ENCODE results near the gene NEDD9.

NEDD9 gene, protein sequence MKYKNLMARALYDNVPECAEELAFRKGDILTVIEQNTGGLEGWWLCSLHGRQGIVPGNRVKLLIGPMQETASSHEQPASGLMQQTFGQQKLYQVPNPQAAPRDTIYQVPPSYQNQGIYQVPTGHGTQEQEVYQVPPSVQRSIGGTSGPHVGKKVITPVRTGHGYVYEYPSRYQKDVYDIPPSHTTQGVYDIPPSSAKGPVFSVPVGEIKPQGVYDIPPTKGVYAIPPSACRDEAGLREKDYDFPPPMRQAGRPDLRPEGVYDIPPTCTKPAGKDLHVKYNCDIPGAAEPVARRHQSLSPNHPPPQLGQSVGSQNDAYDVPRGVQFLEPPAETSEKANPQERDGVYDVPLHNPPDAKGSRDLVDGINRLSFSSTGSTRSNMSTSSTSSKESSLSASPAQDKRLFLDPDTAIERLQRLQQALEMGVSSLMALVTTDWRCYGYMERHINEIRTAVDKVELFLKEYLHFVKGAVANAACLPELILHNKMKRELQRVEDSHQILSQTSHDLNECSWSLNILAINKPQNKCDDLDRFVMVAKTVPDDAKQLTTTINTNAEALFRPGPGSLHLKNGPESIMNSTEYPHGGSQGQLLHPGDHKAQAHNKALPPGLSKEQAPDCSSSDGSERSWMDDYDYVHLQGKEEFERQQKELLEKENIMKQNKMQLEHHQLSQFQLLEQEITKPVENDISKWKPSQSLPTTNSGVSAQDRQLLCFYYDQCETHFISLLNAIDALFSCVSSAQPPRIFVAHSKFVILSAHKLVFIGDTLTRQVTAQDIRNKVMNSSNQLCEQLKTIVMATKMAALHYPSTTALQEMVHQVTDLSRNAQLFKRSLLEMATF

DNA sequence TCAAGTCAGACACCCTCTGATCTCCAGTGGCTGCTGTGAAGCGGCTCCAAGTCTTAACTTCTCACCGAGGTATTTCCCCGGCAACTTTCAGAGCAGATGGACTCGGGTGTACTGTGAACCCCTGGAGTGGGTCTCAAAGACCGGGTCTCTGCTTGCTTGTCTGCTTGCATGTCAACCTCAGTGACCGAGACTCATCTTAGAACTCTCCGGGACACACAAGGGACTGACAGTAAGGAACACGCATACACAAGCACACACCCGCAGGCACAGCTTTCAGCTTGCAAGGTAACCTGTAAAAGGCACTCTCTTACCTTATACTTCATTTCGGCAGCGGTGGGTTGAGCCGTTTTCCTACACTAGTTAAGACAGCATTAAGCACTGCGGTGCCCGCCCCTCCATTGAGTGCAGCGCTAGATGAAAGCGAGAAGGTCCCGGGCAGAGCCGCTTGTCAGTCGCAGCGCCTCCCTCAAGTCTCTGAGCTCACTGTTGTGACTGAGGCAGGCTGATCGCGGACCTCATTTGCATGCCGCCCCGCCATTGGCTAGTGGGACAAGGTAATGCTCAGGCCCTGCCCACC, at the start of gene NEDD9:
Gene NEDD9, minus strand, starts transcription at position 476 of the 577 bp plus-strand sequence. Its CDS starts 153 bp downstream, at position 323.
- TF ChIP-seq ZBTB7A (IDR thresholded peaks at IDR 0.05; ENCODE audit: low read depth) (no peak), TEAD4 (IDR thresholded peaks at IDR 0.05) (peak; percentile 21; the same call in 1 of the 2 replicates), NFIC (IDR thresholded peaks at IDR 0.05) (0 out of 2 replicates have a peak, but pooled peaks have one; percentile 28), TAF1 (IDR thresholded peaks at IDR 0.05; ENCODE audit: low read depth) (peak; percentile 72; the same call in 1 of the 2 replicates), EP300 (IDR thresholded peaks at IDR 0.05; ENCODE audit: borderline replicate concordance) (no peak), CEBPB (IDR thresholded peaks at IDR 0.05) (no peak), TCF12 (IDR thresholded peaks at IDR 0.05; ENCODE audit: low read depth) (no peak), CREB1 (IDR thresholded peaks at IDR 0.05; ENCODE audit: low read depth) (no peak), FOXM1 (IDR thresholded peaks at IDR 0.05; ENCODE audit: borderline replicate concordance, low read depth) (no peak), YY1 (IDR thresholded peaks at IDR 0.05; ENCODE audit: low read depth) (no peak), RAD21 (IDR thresholded peaks at IDR 0.05; ENCODE audit: low read depth) (no peak), EGR1 (IDR thresholded peaks at IDR 0.05) (no peak)
- TF ChIP-seq, protein P1, sequence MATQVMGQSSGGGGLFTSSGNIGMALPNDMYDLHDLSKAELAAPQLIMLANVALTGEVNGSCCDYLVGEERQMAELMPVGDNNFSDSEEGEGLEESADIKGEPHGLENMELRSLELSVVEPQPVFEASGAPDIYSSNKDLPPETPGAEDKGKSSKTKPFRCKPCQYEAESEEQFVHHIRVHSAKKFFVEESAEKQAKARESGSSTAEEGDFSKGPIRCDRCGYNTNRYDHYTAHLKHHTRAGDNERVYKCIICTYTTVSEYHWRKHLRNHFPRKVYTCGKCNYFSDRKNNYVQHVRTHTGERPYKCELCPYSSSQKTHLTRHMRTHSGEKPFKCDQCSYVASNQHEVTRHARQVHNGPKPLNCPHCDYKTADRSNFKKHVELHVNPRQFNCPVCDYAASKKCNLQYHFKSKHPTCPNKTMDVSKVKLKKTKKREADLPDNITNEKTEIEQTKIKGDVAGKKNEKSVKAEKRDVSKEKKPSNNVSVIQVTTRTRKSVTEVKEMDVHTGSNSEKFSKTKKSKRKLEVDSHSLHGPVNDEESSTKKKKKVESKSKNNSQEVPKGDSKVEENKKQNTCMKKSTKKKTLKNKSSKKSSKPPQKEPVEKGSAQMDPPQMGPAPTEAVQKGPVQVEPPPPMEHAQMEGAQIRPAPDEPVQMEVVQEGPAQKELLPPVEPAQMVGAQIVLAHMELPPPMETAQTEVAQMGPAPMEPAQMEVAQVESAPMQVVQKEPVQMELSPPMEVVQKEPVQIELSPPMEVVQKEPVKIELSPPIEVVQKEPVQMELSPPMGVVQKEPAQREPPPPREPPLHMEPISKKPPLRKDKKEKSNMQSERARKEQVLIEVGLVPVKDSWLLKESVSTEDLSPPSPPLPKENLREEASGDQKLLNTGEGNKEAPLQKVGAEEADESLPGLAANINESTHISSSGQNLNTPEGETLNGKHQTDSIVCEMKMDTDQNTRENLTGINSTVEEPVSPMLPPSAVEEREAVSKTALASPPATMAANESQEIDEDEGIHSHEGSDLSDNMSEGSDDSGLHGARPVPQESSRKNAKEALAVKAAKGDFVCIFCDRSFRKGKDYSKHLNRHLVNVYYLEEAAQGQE (IDR thresholded peaks at IDR 0.05; ENCODE audit: low read depth): no peak
- TF ChIP-seq, protein P2, sequence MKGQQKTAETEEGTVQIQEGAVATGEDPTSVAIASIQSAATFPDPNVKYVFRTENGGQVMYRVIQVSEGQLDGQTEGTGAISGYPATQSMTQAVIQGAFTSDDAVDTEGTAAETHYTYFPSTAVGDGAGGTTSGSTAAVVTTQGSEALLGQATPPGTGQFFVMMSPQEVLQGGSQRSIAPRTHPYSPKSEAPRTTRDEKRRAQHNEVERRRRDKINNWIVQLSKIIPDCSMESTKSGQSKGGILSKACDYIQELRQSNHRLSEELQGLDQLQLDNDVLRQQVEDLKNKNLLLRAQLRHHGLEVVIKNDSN (IDR thresholded peaks at IDR 0.05): no peak
- TF ChIP-seq, protein P3, sequence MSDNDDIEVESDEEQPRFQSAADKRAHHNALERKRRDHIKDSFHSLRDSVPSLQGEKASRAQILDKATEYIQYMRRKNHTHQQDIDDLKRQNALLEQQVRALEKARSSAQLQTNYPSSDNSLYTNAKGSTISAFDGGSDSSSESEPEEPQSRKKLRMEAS (IDR thresholded peaks at IDR 0.05): 0 out of 2 replicates have a peak, but pooled peaks have one; percentile 43

DNA sequence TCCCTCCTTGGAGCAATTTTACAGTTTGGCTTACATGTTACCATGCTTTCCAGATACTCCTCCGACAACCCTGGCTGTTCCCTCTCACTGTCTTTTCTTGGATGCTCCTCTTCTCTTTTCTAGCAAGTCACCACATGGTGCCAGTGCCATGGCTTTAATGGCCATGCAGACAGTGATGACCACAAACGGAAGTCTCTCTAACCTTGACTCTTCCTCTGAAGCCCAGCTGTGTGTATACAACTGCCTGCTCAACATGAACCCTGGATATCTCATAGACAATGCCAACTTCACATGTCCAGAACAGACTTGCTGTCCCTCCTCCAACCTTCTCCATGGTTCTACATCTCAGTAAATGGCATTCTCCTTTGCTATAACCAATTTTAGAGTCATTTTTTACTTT, 49.8 kb upstream of the NEDD9 start:
- TF ChIP-seq, protein P3 (IDR thresholded peaks at IDR 0.05): no peak
- TF ChIP-seq CREB1 (IDR thresholded peaks at IDR 0.05; ENCODE audit: low read depth) (no peak), TCF12 (IDR thresholded peaks at IDR 0.05; ENCODE audit: low read depth) (no peak), TAF1 (IDR thresholded peaks at IDR 0.05; ENCODE audit: low read depth) (no peak), ZBTB7A (IDR thresholded peaks at IDR 0.05; ENCODE audit: low read depth) (no peak), NFIC (IDR thresholded peaks at IDR 0.05) (no peak), EP300 (IDR thresholded peaks at IDR 0.05; ENCODE audit: borderline replicate concordance) (no peak), YY1 (IDR thresholded peaks at IDR 0.05; ENCODE audit: low read depth) (no peak), FOXM1 (IDR thresholded peaks at IDR 0.05; ENCODE audit: borderline replicate concordance, low read depth) (no peak), RAD21 (IDR thresholded peaks at IDR 0.05; ENCODE audit: low read depth) (no peak)
- TF ChIP-seq, protein P2 (IDR thresholded peaks at IDR 0.05): no peak
- TF ChIP-seq, protein P1 (IDR thresholded peaks at IDR 0.05; ENCODE audit: low read depth): no peak

DNA sequence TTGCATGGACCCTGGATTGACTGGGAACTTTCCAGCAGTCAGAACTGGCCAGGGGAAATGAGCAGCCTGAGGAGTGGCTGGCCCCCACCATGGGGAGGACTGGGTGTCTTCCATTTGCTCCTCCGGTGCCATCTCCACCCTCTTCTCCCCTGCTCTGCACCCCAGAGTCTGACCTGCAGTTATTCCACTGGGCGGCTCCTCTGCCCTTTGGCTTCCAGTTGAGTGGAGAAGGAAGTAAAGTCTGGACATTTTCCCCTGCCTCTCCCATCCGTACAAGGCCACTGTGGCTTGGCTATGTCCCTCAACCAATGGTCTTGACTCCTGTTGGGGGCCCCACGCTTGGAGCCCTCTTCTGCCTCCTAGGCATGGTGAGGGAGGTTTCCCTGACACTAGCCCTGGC, 47.9 kb upstream of the NEDD9 start:
- TF ChIP-seq TAF1 (IDR thresholded peaks at IDR 0.05; ENCODE audit: low read depth) (no peak), TEAD4 (IDR thresholded peaks at IDR 0.05) (no peak), TCF12 (IDR thresholded peaks at IDR 0.05; ENCODE audit: low read depth) (no peak), NFIC (IDR thresholded peaks at IDR 0.05) (no peak), YY1 (IDR thresholded peaks at IDR 0.05; ENCODE audit: low read depth) (no peak), CEBPB (IDR thresholded peaks at IDR 0.05) (no peak), ZBTB7A (IDR thresholded peaks at IDR 0.05; ENCODE audit: low read depth) (no peak), FOXM1 (IDR thresholded peaks at IDR 0.05; ENCODE audit: borderline replicate concordance, low read depth) (no peak)
- TF ChIP-seq, protein P1 (IDR thresholded peaks at IDR 0.05; ENCODE audit: low read depth): no peak

Data from Ishikawa (cell line).